Pancreas (tissue), 10 donors: ENCODE data around the gene SLCO2A1. TPM values are rescaled to one million over a fixed set of nuclear protein-coding genes. Genes with fewer than 3 reads are reported as not detected.

Experiments
- ATAC-seq, 4 donors: fragments of 200-7000 bp; cut with Tn5 transposase; one replicate each; pipeline versions ENCODE4 v1.8.0 to v1.9.1; 2020; ENCODE audit warnings: mild to moderate bottlenecking in 4 of 4, moderate library complexity in 4 of 4
- DNase-seq, 6 donors: peaks; one replicate each; pipeline ENCODE4 v3.0.0-alpha.2; 2020
- FAIRE-seq: peaks from 2 replicates; lab custom pipeline; 2012; peaks lifted over from hg19 to GRCh38; lab: Jason Lieb, UNC
- H3K27ac ChIP-seq, 4 donors: fragments of 200-600 bp; sonication (generic); 1 replicate in 3 of 4; 2 replicates in 1 of 4; pipeline versions ENCODE4 v1.5.0 to v1.8.0; 2020
- H3K27me3 ChIP-seq, 4 donors: fragments of 200-600 bp; one replicate each; pipeline ENCODE4 v1.8.0; 2021
- H3K36me3 ChIP-seq, 3 donors: fragments of 200-600 bp; sonication (generic) in 1 of 3; one replicate each; pipeline versions ENCODE4 v1.5.0 to v1.8.0; 2020 to 2021
- H3K4me1 ChIP-seq, 3 donors: fragments of 200-600 bp; one replicate each; pipeline ENCODE4 v1.8.0; 2021
- H3K4me3 ChIP-seq, 4 donors: fragments of 200-600 bp; sonication (generic) in 2 of 4; one replicate each; pipeline versions ENCODE4 v1.5.0 to v1.8.0; 2020 to 2021
- H3K9me3 ChIP-seq, 4 donors: fragments of 200-600 bp; one replicate each; pipeline ENCODE4 v1.8.0; 2021
- WGBS, 2 donors: extraction: QIAGEN DNeasy Blood & Tissue Kit; methylation state at CpG; one replicate each; pipeline ENCODE4 v1.1.7; 2013; 5-methylcytosine and 5-hydroxymethylcytosine counted together
- intact Hi-C, 3 donors: fragments of 100-400 bp; cut with DNase I; formaldehyde crosslinking; loops; one replicate each; pipeline versions ENCODE4 v1.11.1 to v1.14.2; 2022
- polyA plus RNA-seq, 2 donors: library from polyadenylated mRNA; stranded (reverse); fragments of 200-250 nt; gene quantifications; one replicate each; pipeline ENCODE4 v1.2.3, GENCODE V29; 2013
- total RNA-seq, 6 donors: library from RNA; stranded (reverse); fragmentation: NEBNext Ultra II Directional in 4 of 6; extraction: Animal tissue kit (Norgen Biotek cat#: 25700) in 4 of 6; gene quantifications; one replicate each; pipeline versions ENCODE4 v1.2.1 to v1.2.4, GENCODE V29; 2021 to 2023
- TF ChIP-seq, protein P1 (sequence below), 4 donors: fragments of 200-600 bp; sonication (generic) in 3 of 4; IDR thresholded peaks; one replicate each; pipeline versions ENCODE4 v1.5.0 to v1.8.0; 2021; ENCODE audit warnings: antibody characterized with exemption in 4 of 4
- donor health status: healthy with polysubstance abuse.
- donor health status: DM: no; HTN: no; CAD: no; lungs with moderate emphysema.
- donor health status: DM: no; HTN: no; CAD: no.
- donor health status: control.
- donor health status: control.
- donor health status: Bipolar disorder and iron deficiency.
- donor health status: DM: yes; HTN: yes; CAD: no.
- donor health status: DM: no; HTN: no; CAD: no.
- donor health status: DM: no; HTN: no; CAD: no.
- donor health status: DM: yes; HTN: yes; CAD: no.

The SLCO2A1 gene
- total and polyA plus RNA-seq, 8 donors, result 4.6 to 17.5 (median 10.4) TPM

GRCh38 chr3:134057654-134058110 lies 28.0 kb upstream of the SLCO2A1 start:
- FAIRE-seq, result no peak
- 50 to 56% methylated on average over 7 of the region's 7 CpGs for WGBS, 2 donors
- Histone ChIP-seq H3K27me3 (no peaks in the 10 kb centered on the region), H3K27ac (peak overlapping the region in 1 of 4 donors; percentile 60), H3K4me1 (peaks cover 0 to 23% (median 5%) of the 10 kb centered on the region in 3 donors), H3K36me3 (no peaks in the 10 kb centered on the region), H3K4me3 (no peak overlapping the region), H3K9me3 (no peaks in the 10 kb centered on the region)
- TF ChIP-seq, protein P1, sequence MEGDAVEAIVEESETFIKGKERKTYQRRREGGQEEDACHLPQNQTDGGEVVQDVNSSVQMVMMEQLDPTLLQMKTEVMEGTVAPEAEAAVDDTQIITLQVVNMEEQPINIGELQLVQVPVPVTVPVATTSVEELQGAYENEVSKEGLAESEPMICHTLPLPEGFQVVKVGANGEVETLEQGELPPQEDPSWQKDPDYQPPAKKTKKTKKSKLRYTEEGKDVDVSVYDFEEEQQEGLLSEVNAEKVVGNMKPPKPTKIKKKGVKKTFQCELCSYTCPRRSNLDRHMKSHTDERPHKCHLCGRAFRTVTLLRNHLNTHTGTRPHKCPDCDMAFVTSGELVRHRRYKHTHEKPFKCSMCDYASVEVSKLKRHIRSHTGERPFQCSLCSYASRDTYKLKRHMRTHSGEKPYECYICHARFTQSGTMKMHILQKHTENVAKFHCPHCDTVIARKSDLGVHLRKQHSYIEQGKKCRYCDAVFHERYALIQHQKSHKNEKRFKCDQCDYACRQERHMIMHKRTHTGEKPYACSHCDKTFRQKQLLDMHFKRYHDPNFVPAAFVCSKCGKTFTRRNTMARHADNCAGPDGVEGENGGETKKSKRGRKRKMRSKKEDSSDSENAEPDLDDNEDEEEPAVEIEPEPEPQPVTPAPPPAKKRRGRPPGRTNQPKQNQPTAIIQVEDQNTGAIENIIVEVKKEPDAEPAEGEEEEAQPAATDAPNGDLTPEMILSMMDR (IDR thresholded peaks at IDR 0.05), result no peak
- peak in 4 of 6 donors; percentile 30 to 67 (median 48) for DNase-seq
- intact Hi-C loops, result no loop called here
- peak; percentile 59 to 85 (median 70) for ATAC-seq

GRCh38 chr3:134057006-134057653 lies 27.4 kb upstream of the SLCO2A1 start:
- H3K36me3 ChIP-seq, result no peaks in the 10 kb centered on the region
- peaks cover 0 to 23% (median 5%) of the 10 kb centered on the region in 3 donors for H3K4me1 ChIP-seq
- no peak overlapping the region for H3K4me3 ChIP-seq
- ATAC-seq (no peak), DNase-seq (no peak), FAIRE-seq (no peak)
- no peaks in the 10 kb centered on the region for H3K27me3 ChIP-seq
- 61 to 66% methylated on average over 2 of the region's 2 CpGs for WGBS, 2 donors
- H3K27ac ChIP-seq, result peak overlapping the region in 1 of 4 donors; percentile 60
- intact Hi-C loops, result no loop called here
- TF ChIP-seq, protein P1 (IDR thresholded peaks at IDR 0.05), result no peak
- H3K9me3 ChIP-seq, result no peaks in the 10 kb centered on the region

GRCh38 chr3:134056464-134056891 lies 26.8 kb upstream of the SLCO2A1 start:
- FAIRE-seq, result no peak
- DNase-seq, result no peak
- 91 to 92% methylated on average over 7 of the region's 7 CpGs for WGBS, 2 donors
- TF ChIP-seq, protein P1 (IDR thresholded peaks at IDR 0.05), result no peak
- Histone ChIP-seq H3K36me3 (no peaks in the 10 kb centered on the region), H3K4me1 (peaks cover 0 to 23% (median 5%) of the 10 kb centered on the region in 3 donors), H3K27ac (no peak overlapping the region), H3K4me3 (no peak overlapping the region), H3K27me3 (no peaks in the 10 kb centered on the region), H3K9me3 (no peaks in the 10 kb centered on the region)
- no peak for ATAC-seq
- intact Hi-C loops, result no loop called here

GRCh38 chr3:134055661-134056060 lies 25.9 kb upstream of the SLCO2A1 start:
- TF ChIP-seq, protein P1 (IDR thresholded peaks at IDR 0.05), result no peak
- Histone ChIP-seq H3K4me1 (peaks cover 0 to 21% (median 3%) of the 10 kb centered on the region in 3 donors), H3K27ac (no peak overlapping the region), H3K36me3 (no peaks in the 10 kb centered on the region), H3K27me3 (no peaks in the 10 kb centered on the region), H3K9me3 (no peaks in the 10 kb centered on the region), H3K4me3 (no peak overlapping the region)
- intact Hi-C loops, result no loop called here
- 83 to 86% methylated on average over 7 of the region's 7 CpGs for WGBS, 2 donors
- no peak for DNase-seq
- no peak for ATAC-seq
- FAIRE-seq, result no peak

GRCh38 chr3:134054881-134055280 lies 25.2 kb upstream of the SLCO2A1 start:
- ATAC-seq, result no peak
- FAIRE-seq, result no peak
- H3K27me3 ChIP-seq, result no peaks in the 10 kb centered on the region
- TF ChIP-seq, protein P1 (IDR thresholded peaks at IDR 0.05), result no peak
- peaks cover 0 to 16% (median 0%) of the 10 kb centered on the region in 3 donors for H3K4me1 ChIP-seq
- H3K36me3 ChIP-seq, result no peaks in the 10 kb centered on the region
- no peaks in the 10 kb centered on the region for H3K9me3 ChIP-seq
- no peak for DNase-seq
- H3K4me3 ChIP-seq, result no peak overlapping the region
- WGBS, 2 donors, result 78 to 81% methylated on average over 3 of the region's 3 CpGs
- intact Hi-C loops, result no loop called here
- no peak overlapping the region for H3K27ac ChIP-seq
